CD4-positive, alpha-beta T cell (primary cell): ENCODE measurements around the gene DCTN4. TPM values are rescaled to one million over a fixed set of nuclear protein-coding genes. Genes with fewer than 3 reads are reported as not detected.

Experiments
- ATAC-seq: fragments of 200-7000 bp; cut with Tn5 transposase; one replicate; pipeline ENCODE4 v1.10.0; 2022; ENCODE audit warnings: mild to moderate bottlenecking; ENCODE audit not compliant: poor library complexity
- CTCF ChIA-PET: fragments of 350-600 bp; sonication (Branson Sonifier 250); formaldehyde crosslinking; loops from one replicate; lab custom pipeline; 2021; ENCODE audit warnings: antibody characterized with exemption, inconsistent platforms; lab: Charles Lee
- POLR2A ChIA-PET: fragments of 350-600 bp; sonication (Branson Sonifier 250); formaldehyde crosslinking; loops from one replicate; lab custom pipeline; 2021; ENCODE audit warnings: antibody characterized with exemption, inconsistent platforms; lab: Charles Lee
- DNase-seq, 14 experiments: peaks; one replicate each; pipeline ENCODE4 v3.0.0-alpha.2; 2013 to 2020; ENCODE audit warnings: mixed read lengths in 2 of 14
- H3K27ac ChIP-seq, 2 donors: one replicate each; pipeline versions ENCODE4 v1.5.1 to v1.7.0; 2013; ENCODE audit warnings: low read length in 2 of 2, low read depth in 1 of 2, mild to moderate bottlenecking in 1 of 2
- H3K27me3 ChIP-seq, 2 experiments: 1 replicate in 1 of 2; 2 replicates in 1 of 2; pipeline versions ENCODE4 v1.6.1 to v1.7.0; 2013; ENCODE audit warnings: low read length in 2 of 2, control low read depth in 1 of 2, mild to moderate bottlenecking in 1 of 2, moderate library complexity in 1 of 2; ENCODE audit not compliant: insufficient read depth in 2 of 2, control insufficient read depth in 1 of 2
- H3K36me3 ChIP-seq: one replicate; pipeline ENCODE4 v1.6.1; 2013; ENCODE audit warnings: low read length, control low read depth; ENCODE audit not compliant: insufficient read depth
- H3K4me1 ChIP-seq: one replicate; pipeline ENCODE4 v1.6.1; 2013; ENCODE audit warnings: low read length, control low read depth; ENCODE audit not compliant: insufficient read depth
- H3K4me3 ChIP-seq: one replicate; pipeline ENCODE4 v1.5.1; 2013; ENCODE audit warnings: mild to moderate bottlenecking, low read length, moderate library complexity
- H3K9me3 ChIP-seq, 2 experiments: 1 replicate in 1 of 2; 2 replicates in 1 of 2; pipeline versions ENCODE4 v1.6.1 to v1.7.0; 2013; ENCODE audit warnings: low read length in 2 of 2, mild to moderate bottlenecking in 2 of 2, control low read depth in 1 of 2, moderate library complexity in 1 of 2; ENCODE audit not compliant: control insufficient read depth in 1 of 2, insufficient read depth in 1 of 2
- H3K27ac Mint-ChIP-seq: one replicate; pipeline ENCODE4 v1.8.0; 2020; ENCODE audit warnings: mixed read lengths
- H3K27me3 Mint-ChIP-seq: one replicate; pipeline ENCODE4 v1.8.0; 2021; ENCODE audit warnings: mixed read lengths
- H3K36me3 Mint-ChIP-seq: one replicate; pipeline ENCODE4 v1.8.0; 2021; ENCODE audit warnings: low read depth, mixed read lengths
- H3K4me1 Mint-ChIP-seq: one replicate; pipeline ENCODE4 v1.8.0; 2021; ENCODE audit warnings: low read depth, mixed read lengths
- H3K4me3 Mint-ChIP-seq: one replicate; pipeline ENCODE4 v1.8.0; 2020; ENCODE audit warnings: mild to moderate bottlenecking, mixed read lengths
- H3K9me3 Mint-ChIP-seq: one replicate; pipeline ENCODE4 v1.8.0; 2020; ENCODE audit warnings: mixed read lengths
- CTCF ChIP-seq: fragments of 200-600 bp; IDR thresholded peaks from one replicate; pipeline ENCODE4 v1.8.0; 2022; ENCODE audit warnings: antibody characterized with exemption, mild to moderate bottlenecking
- intact Hi-C, 2 experiments: fragments of 100-400 bp; cut with DNase I in 1 of 2; cut with micrococcal nuclease in 1 of 2; formaldehyde crosslinking; loops; one replicate each; pipeline versions ENCODE4 v1.15.1 to v1.9.0; 2023 to 2025; cut with DNase I, micrococcal nuclease
- total RNA-seq, 174 experiments: library from RNA in 2 of 174; stranded (reverse) in 2 of 174; gene quantifications; one replicate each; pipeline ENCODE4 v1.2.3 and lab custom pipeline; 2021 to 2026

The DCTN4 gene
- total RNA-seq, 2 experiments from 2014 or later = 81.2 to 84.4 TPM

DNA sequence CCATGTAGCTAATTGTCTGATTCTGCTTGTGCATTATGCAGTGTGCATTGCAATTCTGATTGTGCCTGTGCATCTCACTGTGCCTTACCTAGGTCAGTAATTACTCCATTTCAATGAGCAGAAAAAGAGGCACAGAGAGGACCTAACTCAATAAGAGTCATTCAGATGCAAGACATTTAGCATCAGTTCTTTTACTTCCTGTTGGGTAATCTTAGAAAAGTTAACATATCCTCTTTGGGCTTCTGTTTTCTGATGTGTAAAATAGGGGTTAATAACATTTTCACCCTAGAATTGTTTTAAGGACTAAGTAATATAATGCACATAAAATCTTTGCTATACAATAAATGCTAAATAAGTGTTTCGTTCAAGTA lies 7.0 kb upstream of the DCTN4 start:
- Histone ChIP-seq H3K4me1 (no peaks in the 10 kb centered on the region), H3K36me3 (no peaks in the 10 kb centered on the region), H3K9me3 (peaks cover 0 to 3% of the 10 kb centered on the region in 2 experiments), H3K27ac (no peak overlapping the region), H3K4me3 (no peak overlapping the region), H3K27me3 (no peaks in the 10 kb centered on the region)
- no peak for TF ChIP-seq CTCF
- Mint-ChIP-seq H3K27ac (no peak overlapping the region), H3K4me3 (no peak overlapping the region), H3K9me3 (no peaks in the 10 kb centered on the region), H3K36me3 (no peaks in the 10 kb centered on the region), H3K27me3 (no peaks in the 10 kb centered on the region), H3K4me1 (peaks cover 4% of the 10 kb centered on the region)
- POLR2A ChIA-PET = interaction anchor here (0.9 to 1.8 kb wide), 3 partner anchors 13 to 65 kb away, joined by 3 to 4 read pairs (median 3); partner anchors contain the start of genes RBM22 and SMIM3
- DNase-seq (no peak), ATAC-seq (no peak)
- intact Hi-C loops = no loop called here
- CTCF ChIA-PET = interaction anchor here (1.9 kb wide), 1 partner anchor 12 kb away, joined by 6 read pairs; the partner anchor contains the start of gene SMIM3

DNA sequence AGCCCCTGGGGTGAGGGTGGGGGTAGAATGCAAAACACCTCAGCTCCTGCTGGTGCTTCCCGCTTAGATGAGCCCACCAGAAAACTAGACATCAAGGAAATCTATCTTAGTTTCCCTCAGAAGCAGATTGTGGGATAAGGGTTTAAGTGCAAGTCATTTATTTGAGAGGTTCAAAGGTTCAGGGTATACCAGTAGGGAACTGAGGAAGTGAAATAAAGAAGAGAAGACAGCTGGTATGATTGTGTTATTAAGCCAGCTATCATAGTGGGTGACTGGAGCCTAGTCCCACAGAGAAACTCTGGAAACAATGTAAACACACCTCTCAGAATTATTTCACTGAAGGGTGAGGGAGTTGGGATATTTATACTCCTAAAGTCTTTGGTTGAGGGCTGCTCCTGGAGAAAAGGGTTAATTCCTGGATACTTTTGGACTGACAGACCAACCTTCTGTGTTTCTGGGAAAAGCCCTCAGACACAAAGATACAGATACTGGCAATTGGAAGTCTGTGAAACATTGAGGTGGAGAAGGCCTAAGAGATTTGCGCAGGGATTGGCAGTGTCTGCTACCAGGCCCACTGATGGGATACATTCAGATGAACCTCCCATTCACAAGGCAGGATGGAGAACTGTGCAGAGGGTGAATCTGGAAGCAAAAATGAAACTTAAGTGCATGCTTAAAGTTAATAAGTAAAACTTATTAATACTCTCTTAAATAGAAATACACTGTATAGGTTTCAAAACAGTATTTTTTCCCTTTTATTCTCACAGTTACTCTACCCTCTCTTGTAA lies 6.4 kb upstream of the DCTN4 start:
- peaks cover 0 to 3% of the 10 kb centered on the region in 2 experiments for H3K9me3 ChIP-seq
- no peak for ATAC-seq
- Mint-ChIP-seq H3K27ac (no peak overlapping the region), H3K27me3 (no peaks in the 10 kb centered on the region), H3K36me3 (no peaks in the 10 kb centered on the region), H3K4me3 (no peak overlapping the region), H3K9me3 (no peaks in the 10 kb centered on the region), H3K4me1 (peaks cover 4% of the 10 kb centered on the region)
- no peaks in the 10 kb centered on the region for H3K27me3 ChIP-seq
- no peaks in the 10 kb centered on the region for H3K4me1 ChIP-seq
- H3K27ac ChIP-seq = no peak overlapping the region
- DNase-seq = no peak
- no peak overlapping the region for H3K4me3 ChIP-seq
- no peaks in the 10 kb centered on the region for H3K36me3 ChIP-seq
- no peak for TF ChIP-seq CTCF
- intact Hi-C loops = no loop called here
- POLR2A ChIA-PET = interaction anchor here (0.9 to 1.8 kb wide), 3 partner anchors 13 to 64 kb away, joined by 3 to 4 read pairs (median 3); partner anchors contain the start of genes RBM22 and SMIM3
- CTCF ChIA-PET = no interaction called here

DNA sequence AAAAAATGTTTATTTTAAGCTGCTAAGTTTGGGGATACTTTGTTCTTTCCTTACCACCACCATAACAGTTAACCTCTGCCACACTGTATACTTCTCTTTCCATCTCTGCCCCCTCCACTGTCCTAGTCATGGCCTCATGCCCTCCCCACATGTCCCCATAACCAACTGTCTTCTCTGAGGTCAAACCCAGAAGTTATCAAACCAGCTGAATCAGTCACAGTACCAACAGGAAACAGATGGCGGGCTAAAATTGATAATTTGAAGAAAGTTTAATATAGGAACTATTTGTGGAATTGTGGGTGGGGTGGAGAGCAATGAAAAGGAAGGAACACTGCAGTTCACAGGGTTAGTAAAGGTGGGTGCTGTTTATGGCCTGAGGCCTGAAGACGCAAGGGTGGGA lies 5.7 kb upstream of the DCTN4 start:
- DNase-seq (no peak), ATAC-seq (no peak)
- intact Hi-C loops = loop anchor here in 1 of 2 experiments (5.0 kb wide), 1 partner anchor 407 kb away; the partner anchor contains the start of gene TCOF1
- POLR2A ChIA-PET = interaction anchor here (1.8 to 1.9 kb wide), 2 partner anchors 14 to 64 kb away, joined by 4 to 5 read pairs; partner anchors contain the start of genes RBM22 and SMIM3
- H3K27me3 ChIP-seq = no peaks in the 10 kb centered on the region
- no peak overlapping the region for H3K4me3 ChIP-seq
- Mint-ChIP-seq H3K4me1 (peaks cover 5% of the 10 kb centered on the region), H3K27me3 (no peaks in the 10 kb centered on the region), H3K27ac (no peak overlapping the region), H3K9me3 (no peaks in the 10 kb centered on the region), H3K36me3 (no peaks in the 10 kb centered on the region), H3K4me3 (no peak overlapping the region)
- CTCF ChIA-PET = no interaction called here
- no peak overlapping the region for H3K27ac ChIP-seq
- no peak for TF ChIP-seq CTCF
- peaks cover 2% of the 10 kb centered on the region for H3K4me1 ChIP-seq
- no peaks in the 10 kb centered on the region for H3K36me3 ChIP-seq
- peaks cover 0 to 3% of the 10 kb centered on the region in 2 experiments for H3K9me3 ChIP-seq
